Peyer's patch (tissue), 4 donors: ENCODE data around the gene SLC6A11.

Experiments
- CTCF ChIP-seq, 6 experiments: fragments of 450-650 bp in 4 of 6; fragments of 200-600 bp in 2 of 6; sonication (generic) in 1 of 6; IDR thresholded peaks; one replicate each; pipeline ENCODE4 v1.5.1; 2017 to 2019; ENCODE audit warnings: antibody characterized with exemption in 6 of 6, mild to moderate bottlenecking in 3 of 6, moderate library complexity in 1 of 6
- POLR2A ChIP-seq, 2 donors: fragments of 450-650 bp; IDR thresholded peaks; one replicate each; pipeline ENCODE4 v1.5.1; 2017; ENCODE audit warnings: antibody characterized with exemption in 2 of 2, mild to moderate bottlenecking in 2 of 2, moderate library complexity in 2 of 2

- no peak for TF ChIP-seq CTCF (IDR thresholded peaks at IDR 0.05)
- no peak for TF ChIP-seq POLR2A (IDR thresholded peaks at IDR 0.05)
These were observed 72.6 kb downstream of the SLC6A11 start for GRCh38 chr3:10888518-10889090.
